ENCODE results near the gene DHX36.

The DHX36 gene

DNA sequence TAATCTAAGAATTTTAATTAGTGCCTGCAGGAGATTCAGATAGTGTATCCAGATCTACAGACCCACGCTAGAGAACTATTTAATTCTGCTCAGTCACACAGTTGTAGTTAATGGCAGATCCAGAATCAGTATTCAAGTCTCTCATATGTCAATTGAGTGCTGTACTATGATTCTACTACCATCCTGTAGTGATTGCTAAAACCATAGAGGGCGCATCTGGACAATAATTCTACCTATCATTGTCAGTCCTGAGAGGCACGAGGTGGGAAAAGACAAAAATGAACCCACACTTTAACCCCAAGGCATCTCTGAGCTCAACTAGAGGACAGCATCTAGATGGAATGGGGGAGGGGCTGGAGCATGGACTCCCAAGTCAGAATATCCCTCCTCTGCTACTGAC is 22.7 kb downstream of the DHX36 start:
- DNase-seq (ENCODE audit: extremely low read depth, low read depth) = no peak
- TF ChIP-seq, protein P1, sequence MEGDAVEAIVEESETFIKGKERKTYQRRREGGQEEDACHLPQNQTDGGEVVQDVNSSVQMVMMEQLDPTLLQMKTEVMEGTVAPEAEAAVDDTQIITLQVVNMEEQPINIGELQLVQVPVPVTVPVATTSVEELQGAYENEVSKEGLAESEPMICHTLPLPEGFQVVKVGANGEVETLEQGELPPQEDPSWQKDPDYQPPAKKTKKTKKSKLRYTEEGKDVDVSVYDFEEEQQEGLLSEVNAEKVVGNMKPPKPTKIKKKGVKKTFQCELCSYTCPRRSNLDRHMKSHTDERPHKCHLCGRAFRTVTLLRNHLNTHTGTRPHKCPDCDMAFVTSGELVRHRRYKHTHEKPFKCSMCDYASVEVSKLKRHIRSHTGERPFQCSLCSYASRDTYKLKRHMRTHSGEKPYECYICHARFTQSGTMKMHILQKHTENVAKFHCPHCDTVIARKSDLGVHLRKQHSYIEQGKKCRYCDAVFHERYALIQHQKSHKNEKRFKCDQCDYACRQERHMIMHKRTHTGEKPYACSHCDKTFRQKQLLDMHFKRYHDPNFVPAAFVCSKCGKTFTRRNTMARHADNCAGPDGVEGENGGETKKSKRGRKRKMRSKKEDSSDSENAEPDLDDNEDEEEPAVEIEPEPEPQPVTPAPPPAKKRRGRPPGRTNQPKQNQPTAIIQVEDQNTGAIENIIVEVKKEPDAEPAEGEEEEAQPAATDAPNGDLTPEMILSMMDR (IDR thresholded peaks at IDR 0.05; ENCODE audit: low read depth, low read length, missing control alignments) = no peak
- no peak overlapping the region for H3K4me3 ChIP-seq (replicated peaks; ENCODE audit: low read depth, low read length)

DNA sequence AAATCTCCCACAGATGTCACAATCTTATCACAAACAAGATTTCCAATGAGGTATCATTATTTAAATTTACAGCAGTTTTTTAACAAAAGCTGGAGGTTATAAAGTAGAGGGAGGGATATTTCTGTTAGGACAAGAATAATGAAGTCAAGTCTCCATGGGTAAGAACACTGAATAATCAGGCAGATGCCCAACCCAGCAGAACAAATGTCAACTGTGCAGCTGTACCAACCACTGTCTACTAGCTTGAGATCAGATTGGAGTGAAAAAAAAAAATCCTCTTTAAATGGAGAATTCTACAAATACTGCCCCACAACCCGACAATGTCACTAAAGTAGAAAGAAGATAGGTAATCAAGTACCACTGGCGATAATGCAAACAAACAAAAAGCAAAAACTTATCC is 30.3 kb downstream of the DHX36 start:
- no peak for DNase-seq (ENCODE audit: extremely low read depth, low read depth)
- no peak overlapping the region for H3K4me3 ChIP-seq (replicated peaks; ENCODE audit: low read depth, low read length)
- TF ChIP-seq, protein P1 (IDR thresholded peaks at IDR 0.05; ENCODE audit: low read depth, low read length, missing control alignments) = no peak

DNA sequence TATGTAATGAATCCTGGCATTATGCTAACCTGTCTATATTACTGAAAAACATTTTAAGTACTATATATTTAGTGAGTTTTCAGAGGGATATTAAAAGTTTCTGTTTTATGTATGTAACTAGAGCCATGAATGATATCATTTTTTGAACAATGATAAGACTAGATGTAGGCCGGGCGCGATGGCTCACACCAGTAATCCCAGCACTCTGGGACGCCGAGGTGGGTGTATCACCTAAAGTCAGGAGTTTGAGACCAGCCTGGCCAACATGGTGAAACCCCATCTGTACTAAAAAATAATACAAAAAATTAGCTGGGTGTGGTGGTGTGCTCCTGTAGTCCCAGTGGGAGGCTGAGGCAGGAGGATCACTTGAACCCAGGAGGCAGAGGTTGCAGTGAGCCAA is 34.1 kb downstream of the DHX36 start:
- DNase-seq (ENCODE audit: extremely low read depth, low read depth) = no peak
- TF ChIP-seq, protein P1 (IDR thresholded peaks at IDR 0.05; ENCODE audit: low read depth, low read length, missing control alignments) = no peak
- H3K4me3 ChIP-seq (replicated peaks; ENCODE audit: low read depth, low read length) = no peak overlapping the region

DNA sequence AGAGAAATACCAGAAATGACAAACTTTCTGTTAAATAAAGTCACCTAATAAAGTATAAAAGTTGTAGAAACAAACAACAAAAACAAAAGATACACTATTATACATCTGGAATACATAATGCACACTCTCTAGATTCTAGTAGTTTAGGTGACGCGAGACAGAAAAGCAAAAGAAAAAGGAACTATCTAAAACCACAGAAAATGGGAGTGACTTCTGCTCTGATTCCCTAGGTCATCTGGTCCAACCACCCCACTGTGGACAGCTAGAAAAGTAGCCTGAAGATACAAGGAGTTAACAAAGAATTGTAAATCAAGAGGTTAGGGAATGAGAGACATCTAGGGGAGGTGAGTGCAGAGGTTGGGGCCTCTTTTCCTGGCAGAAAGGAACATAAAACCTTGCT is 39.1 kb downstream of the DHX36 start:
- no peak overlapping the region for H3K4me3 ChIP-seq (replicated peaks; ENCODE audit: low read depth, low read length)
- no peak for DNase-seq (ENCODE audit: extremely low read depth, low read depth)
- TF ChIP-seq, protein P1 (IDR thresholded peaks at IDR 0.05; ENCODE audit: low read depth, low read length, missing control alignments) = no peak

DNA sequence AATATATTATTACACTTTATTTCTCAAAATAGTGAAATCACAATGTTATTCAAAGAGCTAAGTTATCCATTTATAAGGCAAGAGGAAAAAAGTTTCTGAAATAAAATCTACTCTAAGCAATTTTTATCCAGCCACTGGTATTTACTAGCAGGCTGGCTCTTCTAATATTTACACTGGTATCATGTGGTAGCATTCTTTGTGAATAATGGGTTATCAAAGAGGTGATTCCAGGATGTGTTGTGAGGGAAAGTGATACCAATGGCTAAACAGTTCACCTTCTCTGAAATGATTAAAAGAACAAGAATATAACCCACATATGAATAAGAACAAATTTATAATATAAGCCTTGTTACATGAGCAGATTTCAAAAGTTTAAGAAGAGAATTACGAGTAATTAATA is 44.1 kb downstream of the DHX36 start:
- no peak overlapping the region for H3K4me3 ChIP-seq (replicated peaks; ENCODE audit: low read depth, low read length)
- TF ChIP-seq, protein P1 (IDR thresholded peaks at IDR 0.05; ENCODE audit: low read depth, low read length, missing control alignments) = no peak
- no peak for DNase-seq (ENCODE audit: extremely low read depth, low read depth)

DNA sequence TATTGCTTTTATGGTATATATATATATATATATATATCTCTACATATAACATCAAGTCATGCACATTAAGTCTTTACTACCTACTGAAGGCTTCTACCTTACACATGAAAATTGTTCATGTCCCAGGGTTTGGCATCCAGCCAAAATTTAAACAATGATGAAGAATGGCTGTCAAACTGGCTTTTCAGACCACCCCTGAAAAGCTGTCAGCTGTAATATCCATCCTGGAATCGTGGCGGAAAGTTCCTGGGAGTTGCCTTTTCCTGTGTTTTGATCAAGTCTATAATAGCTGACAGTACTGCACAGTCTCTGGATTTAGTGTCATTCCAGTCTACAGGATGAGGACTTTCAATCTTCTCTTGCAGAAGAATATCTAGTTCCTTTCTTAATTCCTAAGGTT is 48.3 kb downstream of the DHX36 start:
- no peak overlapping the region for H3K4me3 ChIP-seq (replicated peaks; ENCODE audit: low read depth, low read length)
- DNase-seq (ENCODE audit: extremely low read depth, low read depth) = no peak
- TF ChIP-seq, protein P1 (IDR thresholded peaks at IDR 0.05; ENCODE audit: low read depth, low read length, missing control alignments) = no peak

DNA sequence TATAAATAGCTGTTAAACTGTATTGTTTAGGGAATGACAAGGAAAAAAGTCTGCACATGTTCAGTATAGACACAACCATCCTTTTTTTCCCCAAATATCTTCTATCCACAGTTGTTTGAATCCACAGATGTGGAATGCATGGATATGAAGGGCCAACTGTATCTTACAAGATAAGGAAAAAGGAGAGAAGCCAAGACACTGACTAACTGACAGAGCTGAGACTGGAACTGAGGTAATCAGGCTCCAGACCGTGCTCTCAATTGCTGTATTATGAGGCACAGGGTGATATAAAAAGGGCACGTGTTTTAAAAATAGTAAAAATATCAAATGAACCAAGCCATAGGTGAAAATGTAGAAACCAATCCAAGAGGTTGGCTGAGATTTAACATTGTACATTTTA is 49.0 kb downstream of the DHX36 start:
- no peak for DNase-seq (ENCODE audit: extremely low read depth, low read depth)
- TF ChIP-seq, protein P1 (IDR thresholded peaks at IDR 0.05; ENCODE audit: low read depth, low read length, missing control alignments) = no peak
- H3K4me3 ChIP-seq (replicated peaks; ENCODE audit: low read depth, low read length) = no peak overlapping the region

Measured in HFF-Myc (cell line).